ENCODE measurements around the gene ORAI2. TPM values are rescaled to one million over a fixed set of nuclear protein-coding genes. Genes with fewer than 3 reads are reported as not detected.

Gene ORAI2
- total RNA-seq, result 53.5 and 53.8 TPM in 2 replicates

- Mint-ChIP-seq H3K4me3 (ENCODE audit: low read depth) (peak within 1 kb of the TSS; percentile 93), H3K27me3 (ENCODE audit: low read depth) (no peaks in the 10 kb centered on the region), H3K9me3 (no peaks in the 10 kb centered on the region), H3K36me3 (ENCODE audit: low read depth) (peaks cover 22% of the 10 kb centered on the region), H3K27ac (peak within 1 kb of the TSS; percentile 89), H3K4me1 (ENCODE audit: low read depth) (peaks cover 34% of the 10 kb centered on the region)
- peak; percentile 78 for DNase-seq (ENCODE audit: low spot score)
- intact Hi-C loops (cut with micrococcal nuclease), result loop anchor here (1.0 kb wide), 2 partner anchors 7 to 31 kb away; partner anchors contain the start of genes ALKBH4 and LRWD1
Observed at GRCh38 chr7:102433219-102434038, at the start of gene ORAI2. Gene ORAI2 (plus strand): TSS chr7:102433575. CDS start chr7:102438957, 5,382 bp downstream.

GRCh38 chr7:102387064-102387463 lies 46.3 kb upstream of the ORAI2 start:
- DNase-seq (ENCODE audit: low spot score), result no peak
- Mint-ChIP-seq H3K4me1 (ENCODE audit: low read depth) (no peaks in the 10 kb centered on the region), H3K27ac (no peak overlapping the region), H3K36me3 (ENCODE audit: low read depth) (peaks cover 37% of the 10 kb centered on the region), H3K9me3 (no peaks in the 10 kb centered on the region), H3K4me3 (ENCODE audit: low read depth) (no peak overlapping the region), H3K27me3 (ENCODE audit: low read depth) (no peaks in the 10 kb centered on the region)
- intact Hi-C loops (cut with micrococcal nuclease), result no loop called here

- Mint-ChIP-seq H3K27ac (no peak overlapping the region), H3K36me3 (ENCODE audit: low read depth) (peaks cover 32% of the 10 kb centered on the region), H3K4me1 (ENCODE audit: low read depth) (no peaks in the 10 kb centered on the region), H3K4me3 (ENCODE audit: low read depth) (no peak overlapping the region), H3K27me3 (ENCODE audit: low read depth) (no peaks in the 10 kb centered on the region), H3K9me3 (no peaks in the 10 kb centered on the region)
- DNase-seq (ENCODE audit: low spot score), result no peak
- intact Hi-C loops (cut with micrococcal nuclease), result loop anchor here (2.0 kb wide), 1 partner anchor 111 kb away; no protein-coding TSS in a partner anchor
Observed at GRCh38 chr7:102389810-102390209, 43.6 kb upstream of the ORAI2 start.

- Mint-ChIP-seq H3K27me3 (ENCODE audit: low read depth) (no peaks in the 10 kb centered on the region), H3K4me1 (ENCODE audit: low read depth) (peaks cover 6% of the 10 kb centered on the region), H3K4me3 (ENCODE audit: low read depth) (no peak overlapping the region), H3K9me3 (no peaks in the 10 kb centered on the region), H3K36me3 (ENCODE audit: low read depth) (peaks cover 26% of the 10 kb centered on the region), H3K27ac (no peak overlapping the region)
- intact Hi-C loops (cut with micrococcal nuclease), result loop anchor here (2.0 kb wide), 1 partner anchor 112 kb away; no protein-coding TSS in a partner anchor
- peak; percentile 58 for DNase-seq (ENCODE audit: low spot score)
Observed at GRCh38 chr7:102390697-102391484, 42.5 kb upstream of the ORAI2 start.

GRCh38 chr7:102392330-102392729 lies 41.0 kb upstream of the ORAI2 start:
- no peak overlapping the region for H3K27ac Mint-ChIP-seq
- DNase-seq (ENCODE audit: low spot score), result no peak
- peaks cover 21% of the 10 kb centered on the region for H3K36me3 Mint-ChIP-seq (ENCODE audit: low read depth)
- H3K4me3 Mint-ChIP-seq (ENCODE audit: low read depth), result no peak overlapping the region
- peaks cover 12% of the 10 kb centered on the region for H3K4me1 Mint-ChIP-seq (ENCODE audit: low read depth)
- intact Hi-C loops (cut with micrococcal nuclease), result no loop called here
- H3K9me3 Mint-ChIP-seq, result no peaks in the 10 kb centered on the region
- H3K27me3 Mint-ChIP-seq (ENCODE audit: low read depth), result no peaks in the 10 kb centered on the region

GRCh38 chr7:102393467-102393866 lies 39.9 kb upstream of the ORAI2 start:
- H3K4me3 Mint-ChIP-seq (ENCODE audit: low read depth), result no peak overlapping the region
- no peak for DNase-seq (ENCODE audit: low spot score)
- H3K9me3 Mint-ChIP-seq, result no peaks in the 10 kb centered on the region
- intact Hi-C loops (cut with micrococcal nuclease), result no loop called here
- no peaks in the 10 kb centered on the region for H3K27me3 Mint-ChIP-seq (ENCODE audit: low read depth)
- peaks cover 27% of the 10 kb centered on the region for H3K36me3 Mint-ChIP-seq (ENCODE audit: low read depth)
- no peak overlapping the region for H3K27ac Mint-ChIP-seq
- H3K4me1 Mint-ChIP-seq (ENCODE audit: low read depth), result peaks cover 14% of the 10 kb centered on the region

- peaks cover 36% of the 10 kb centered on the region for H3K36me3 Mint-ChIP-seq (ENCODE audit: low read depth)
- peak overlapping the region; percentile 43 for H3K27ac Mint-ChIP-seq
- H3K4me3 Mint-ChIP-seq (ENCODE audit: low read depth), result peak overlapping the region; percentile 92
- no peaks in the 10 kb centered on the region for H3K9me3 Mint-ChIP-seq
- intact Hi-C loops (cut with micrococcal nuclease), result loop anchor here (5.0 kb wide), 1 partner anchor 67 kb away; the partner anchor contains the start of genes ALKBH4 and LRWD1
- no peak for DNase-seq (ENCODE audit: low spot score)
- peaks cover 14% of the 10 kb centered on the region for H3K4me1 Mint-ChIP-seq (ENCODE audit: low read depth)
- no peaks in the 10 kb centered on the region for H3K27me3 Mint-ChIP-seq (ENCODE audit: low read depth)
Observed at GRCh38 chr7:102395592-102395872, 37.8 kb upstream of the ORAI2 start.

- peaks cover 14% of the 10 kb centered on the region for H3K4me1 Mint-ChIP-seq (ENCODE audit: low read depth)
- H3K27ac Mint-ChIP-seq, result peak within 1 kb of the TSS; percentile 82
- intact Hi-C loops (cut with micrococcal nuclease), result loop anchor here (2.0 to 5.0 kb wide), 2 partner anchors 66 to 109 kb away; partner anchors contain the start of genes ALKBH4, LRWD1 and SH2B2
- H3K36me3 Mint-ChIP-seq (ENCODE audit: low read depth), result peaks cover 40% of the 10 kb centered on the region
- no peaks in the 10 kb centered on the region for H3K27me3 Mint-ChIP-seq (ENCODE audit: low read depth)
- H3K4me3 Mint-ChIP-seq (ENCODE audit: low read depth), result peak within 1 kb of the TSS; percentile 92
- peak; percentile 80 for DNase-seq (ENCODE audit: low spot score)
- H3K9me3 Mint-ChIP-seq, result no peaks in the 10 kb centered on the region
Observed at GRCh38 chr7:102395873-102396709, 37.3 kb upstream of the ORAI2 start, which contains the start of gene PRKRIP1. Gene PRKRIP1 (plus strand): TSS chr7:102396363. CDS start chr7:102396412, 49 bp downstream.

- peaks cover 41% of the 10 kb centered on the region for H3K36me3 Mint-ChIP-seq (ENCODE audit: low read depth)
- H3K4me1 Mint-ChIP-seq (ENCODE audit: low read depth), result peaks cover 14% of the 10 kb centered on the region
- DNase-seq (ENCODE audit: low spot score), result no peak
- intact Hi-C loops (cut with micrococcal nuclease), result loop anchor here (2.0 to 5.0 kb wide), 2 partner anchors 66 to 110 kb away; partner anchors contain the start of genes ALKBH4, LRWD1 and SH2B2
- H3K27ac Mint-ChIP-seq, result peak overlapping the region; percentile 82
- no peaks in the 10 kb centered on the region for H3K9me3 Mint-ChIP-seq
- no peaks in the 10 kb centered on the region for H3K27me3 Mint-ChIP-seq (ENCODE audit: low read depth)
- peak overlapping the region; percentile 92 for H3K4me3 Mint-ChIP-seq (ENCODE audit: low read depth)
Observed at GRCh38 chr7:102396710-102397019, 36.7 kb upstream of the ORAI2 start.

GRCh38 chr7:102398543-102398942 lies 34.8 kb upstream of the ORAI2 start:
- intact Hi-C loops (cut with micrococcal nuclease), result loop anchor here (5.0 kb wide), 1 partner anchor 64 kb away; the partner anchor contains the start of genes ALKBH4 and LRWD1
- Mint-ChIP-seq H3K27me3 (ENCODE audit: low read depth) (no peaks in the 10 kb centered on the region), H3K27ac (no peak overlapping the region), H3K4me1 (ENCODE audit: low read depth) (peaks cover 14% of the 10 kb centered on the region), H3K4me3 (ENCODE audit: low read depth) (no peak overlapping the region), H3K36me3 (ENCODE audit: low read depth) (peaks cover 44% of the 10 kb centered on the region), H3K9me3 (no peaks in the 10 kb centered on the region)
- DNase-seq (ENCODE audit: low spot score), result no peak

GRCh38 chr7:102400360-102400759 lies 33.0 kb upstream of the ORAI2 start:
- peaks cover 57% of the 10 kb centered on the region for H3K36me3 Mint-ChIP-seq (ENCODE audit: low read depth)
- no peak overlapping the region for H3K4me3 Mint-ChIP-seq (ENCODE audit: low read depth)
- intact Hi-C loops (cut with micrococcal nuclease), result no loop called here
- H3K9me3 Mint-ChIP-seq, result no peaks in the 10 kb centered on the region
- no peak overlapping the region for H3K27ac Mint-ChIP-seq
- DNase-seq (ENCODE audit: low spot score), result no peak
- no peaks in the 10 kb centered on the region for H3K27me3 Mint-ChIP-seq (ENCODE audit: low read depth)
- peaks cover 14% of the 10 kb centered on the region for H3K4me1 Mint-ChIP-seq (ENCODE audit: low read depth)

GRCh38 chr7:102403563-102403962 lies 29.8 kb upstream of the ORAI2 start:
- Mint-ChIP-seq H3K27ac (no peak overlapping the region), H3K36me3 (ENCODE audit: low read depth) (peaks cover 80% of the 10 kb centered on the region), H3K4me1 (ENCODE audit: low read depth) (no peaks in the 10 kb centered on the region), H3K4me3 (ENCODE audit: low read depth) (no peak overlapping the region), H3K9me3 (no peaks in the 10 kb centered on the region), H3K27me3 (ENCODE audit: low read depth) (no peaks in the 10 kb centered on the region)
- DNase-seq (ENCODE audit: low spot score), result no peak
- intact Hi-C loops (cut with micrococcal nuclease), result no loop called here

Measured in activated T-helper 2 cell treated with anti-CD3 and anti-CD28 coated beads, Interferon-gamma antibody, Interleukin-2, Interleukin-4, amounts not matched to agents 10 μg/mL and 5 μg/mL and 100 μg/mL, durations not matched to agents 14 hours and 24 hours and 36 hours (primary cell).